K562 (cell line): ENCODE data around the gene ZBTB9. TPM values are rescaled to one million over a fixed set of nuclear protein-coding genes. Genes with fewer than 3 reads are reported as not detected.
A peak's percentile ranks its signal among the peaks of the same experiment; 100 is the strongest.

Source experiments
- polyA plus RNA-seq, 8 experiments: library from polyadenylated mRNA; depleted of rRNA in 4 of 8; stranded (reverse) in 5 of 8; unstranded in 3 of 8; fragments of >200 nt; fragmentation: Nextera tagmentation in 2 of 8; fragmentation: Illumina TruSeq in 1 of 8; extraction: Ambion mirVana in 2 of 8; extraction: Trizol in 1 of 8; gene quantifications; 2 replicates each; pipeline versions ENCODE4 v1.2.1 to v1.2.3, GENCODE V29; 2011 to 2014; ENCODE audit warnings: inconsistent platforms in 1 of 8, missing spikeins in 1 of 8
- total RNA-seq, 7 experiments: library from RNA; depleted of rRNA in 6 of 7; stranded (reverse); fragments of >200 nt in 6 of 7; fragmentation: Illumina TruSeq in 2 of 7; extraction: Trizol in 2 of 7; gene quantifications; 2 replicates each; pipeline versions ENCODE4 v1.2.1 to v1.2.3, GENCODE V29; 2011 to 2021; ENCODE audit warnings: low replicate concordance in 1 of 7
- TF ChIP-seq, protein P1 (sequence below), 2 experiments: fragments of 450-650 bp in 1 of 2; sonication (generic) in 1 of 2; formaldehyde crosslinking in 1 of 2; IDR thresholded peaks; 2 replicates each; pipeline versions ENCODE4 v1.7.1 to v1.9.0; 2016 to 2022; ENCODE audit warnings: inconsistent platforms in 1 of 2, mild to moderate bottlenecking in 1 of 2, missing genetic modification reagents in 1 of 2

Gene ZBTB9
- total and polyA plus RNA-seq, 9 of the 15 experiments (the other 6 are each of a cell fraction or from before 2014, with no cell fraction given), result 1.9 to 19.5 (median 10.4) TPM

DNA sequence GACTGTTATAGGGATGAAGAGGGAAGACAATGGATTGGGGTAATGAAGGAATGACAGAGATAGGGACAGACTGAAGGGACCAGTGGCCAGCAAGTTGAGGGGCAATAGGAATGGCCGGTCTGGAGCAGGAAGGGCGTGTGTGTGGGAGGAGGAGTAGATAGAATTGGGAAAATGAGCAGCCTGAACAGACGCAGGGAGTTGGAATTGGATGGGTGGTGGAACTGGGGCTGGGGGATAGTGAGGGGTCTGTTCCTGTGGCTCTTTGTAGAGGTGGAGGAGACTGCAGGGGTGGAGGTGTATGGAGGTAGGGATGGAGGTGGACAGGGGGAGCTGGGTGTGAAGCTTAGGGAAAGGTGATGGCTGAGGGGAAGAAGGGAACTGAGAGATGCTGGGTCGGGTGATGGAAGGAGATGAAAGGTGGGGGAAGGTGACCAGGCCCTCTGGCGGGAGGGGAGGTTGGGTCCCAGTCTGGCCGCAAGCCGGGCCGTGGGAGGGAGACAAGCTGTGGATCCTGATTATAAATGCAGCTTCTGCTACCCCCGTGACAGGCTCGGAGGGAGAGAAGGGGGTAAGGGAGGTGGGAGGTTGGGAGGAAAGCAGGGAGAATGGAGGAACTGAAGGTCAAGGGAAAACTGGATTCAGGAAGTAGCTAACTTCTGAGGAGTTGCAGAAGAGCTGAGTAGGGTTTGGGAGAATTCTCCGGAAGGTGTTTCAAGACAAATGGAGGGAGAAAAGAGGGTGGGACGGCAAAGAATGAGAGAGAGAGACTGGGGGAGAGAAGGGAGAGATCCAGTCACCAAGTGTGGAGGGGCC, 29.3 kb upstream of the ZBTB9 start (continued):
- TF ChIP-seq, protein P1, sequence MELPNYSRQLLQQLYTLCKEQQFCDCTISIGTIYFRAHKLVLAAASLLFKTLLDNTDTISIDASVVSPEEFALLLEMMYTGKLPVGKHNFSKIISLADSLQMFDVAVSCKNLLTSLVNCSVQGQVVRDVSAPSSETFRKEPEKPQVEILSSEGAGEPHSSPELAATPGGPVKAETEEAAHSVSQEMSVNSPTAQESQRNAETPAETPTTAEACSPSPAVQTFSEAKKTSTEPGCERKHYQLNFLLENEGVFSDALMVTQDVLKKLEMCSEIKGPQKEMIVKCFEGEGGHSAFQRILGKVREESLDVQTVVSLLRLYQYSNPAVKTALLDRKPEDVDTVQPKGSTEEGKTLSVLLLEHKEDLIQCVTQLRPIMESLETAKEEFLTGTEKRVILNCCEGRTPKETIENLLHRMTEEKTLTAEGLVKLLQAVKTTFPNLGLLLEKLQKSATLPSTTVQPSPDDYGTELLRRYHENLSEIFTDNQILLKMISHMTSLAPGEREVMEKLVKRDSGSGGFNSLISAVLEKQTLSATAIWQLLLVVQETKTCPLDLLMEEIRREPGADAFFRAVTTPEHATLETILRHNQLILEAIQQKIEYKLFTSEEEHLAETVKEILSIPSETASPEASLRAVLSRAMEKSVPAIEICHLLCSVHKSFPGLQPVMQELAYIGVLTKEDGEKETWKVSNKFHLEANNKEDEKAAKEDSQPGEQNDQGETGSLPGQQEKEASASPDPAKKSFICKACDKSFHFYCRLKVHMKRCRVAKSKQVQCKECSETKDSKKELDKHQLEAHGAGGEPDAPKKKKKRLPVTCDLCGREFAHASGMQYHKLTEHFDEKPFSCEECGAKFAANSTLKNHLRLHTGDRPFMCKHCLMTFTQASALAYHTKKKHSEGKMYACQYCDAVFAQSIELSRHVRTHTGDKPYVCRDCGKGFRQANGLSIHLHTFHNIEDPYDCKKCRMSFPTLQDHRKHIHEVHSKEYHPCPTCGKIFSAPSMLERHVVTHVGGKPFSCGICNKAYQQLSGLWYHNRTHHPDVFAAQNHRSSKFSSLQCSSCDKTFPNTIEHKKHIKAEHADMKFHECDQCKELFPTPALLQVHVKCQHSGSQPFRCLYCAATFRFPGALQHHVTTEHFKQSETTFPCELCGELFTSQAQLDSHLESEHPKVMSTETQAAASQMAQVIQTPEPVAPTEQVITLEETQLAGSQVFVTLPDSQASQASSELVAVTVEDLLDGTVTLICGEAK (IDR thresholded peaks at IDR 0.05), result peak; percentile 70
- TF ChIP-seq, protein P1 (CRISPR knock-in tag; IDR thresholded peaks at IDR 0.05), result no peak
